Sigmoid colon (tissue), 7 donors: ENCODE data around the gene GSAP. TPM values are rescaled to one million over a fixed set of nuclear protein-coding genes. Genes with fewer than 3 reads are reported as not detected.
A peak's percentile ranks its signal among the peaks of the same experiment; 100 is the strongest.

Experiments
- DNase-seq: peaks from one replicate; pipeline ENCODE4 v3.0.0-alpha.2; 2019
- H3K27ac ChIP-seq, 4 donors: fragments of 200-600 bp; sonication (generic); one replicate each; pipeline ENCODE4 v1.5.1; 2016 to 2019; ENCODE audit warnings: mild to moderate bottlenecking in 1 of 4
- H3K27me3 ChIP-seq, 3 donors: fragments of 200-600 bp; sonication (generic); one replicate each; pipeline ENCODE4 v1.5.1; 2019; ENCODE audit warnings: mild to moderate bottlenecking in 1 of 3
- H3K36me3 ChIP-seq, 4 donors: fragments of 200-600 bp; sonication (generic); one replicate each; pipeline ENCODE4 v1.5.1; 2016 to 2019
- H3K4me1 ChIP-seq, 4 donors: fragments of 200-600 bp; sonication (generic); one replicate each; pipeline ENCODE4 v1.5.1; 2017 to 2019
- H3K4me3 ChIP-seq, 4 donors: fragments of 200-600 bp; sonication (generic); one replicate each; pipeline ENCODE4 v1.5.1; 2017 to 2019; ENCODE audit warnings: mild to moderate bottlenecking in 2 of 4, moderate library complexity in 1 of 4
- H3K9me3 ChIP-seq, 4 donors: fragments of 200-600 bp in 3 of 4; sonication (generic) in 3 of 4; one replicate each; pipeline versions ENCODE4 v1.5.1 to v1.6.1; 2013 to 2019
- CTCF ChIP-seq, 4 experiments: fragments of 450-650 bp in 3 of 4; fragments of 200-600 bp in 1 of 4; IDR thresholded peaks; one replicate each; pipeline ENCODE4 v1.5.1; 2016 to 2019; ENCODE audit warnings: antibody characterized with exemption in 4 of 4, mild to moderate bottlenecking in 3 of 4, moderate library complexity in 2 of 4
- EP300 ChIP-seq, 4 donors: sonication (generic); formaldehyde crosslinking; IDR thresholded peaks; one replicate each; pipeline ENCODE4 v1.6.1; 2017; ENCODE audit warnings: antibody characterized with exemption in 4 of 4
- POLR2A ChIP-seq, 2 donors: fragments of 450-650 bp; IDR thresholded peaks; one replicate each; pipeline ENCODE4 v1.6.1; 2016; ENCODE audit warnings: antibody characterized with exemption in 2 of 2, mild to moderate bottlenecking in 2 of 2, moderate library complexity in 2 of 2
- POLR2AphosphoS5 ChIP-seq, 4 donors: sonication (generic); formaldehyde crosslinking; IDR thresholded peaks; one replicate each; pipeline ENCODE4 v1.6.1; 2017; ENCODE audit warnings: antibody characterized with exemption in 4 of 4
- WGBS, 2 donors: extraction: QIAGEN DNeasy Blood & Tissue Kit; methylation state at CpG; one replicate each; pipeline ENCODE4 v1.1.7; 2013; 5-methylcytosine and 5-hydroxymethylcytosine counted together
- intact Hi-C: fragments of 100-400 bp; cut with DNase I; formaldehyde crosslinking; loops from one replicate; pipeline ENCODE4 v1.15.1; 2023
- polyA plus RNA-seq, 3 donors: library from polyadenylated mRNA; stranded (reverse); fragments of 200-250 nt; gene quantifications; one replicate each; pipeline ENCODE4 v1.2.3, GENCODE V29; 2013
- total RNA-seq, 4 donors: library from RNA; depleted of rRNA; stranded (reverse); fragments of >200 nt; gene quantifications; one replicate each; pipeline ENCODE4 v1.1.0, GENCODE V29; 2016
- donor health status: healthy with polysubstance abuse.
- donor health status: Bipolar disorder and iron deficiency.
- donor health status: healthy.

The GSAP gene
- total and polyA plus RNA-seq, 7 donors, result 3.6 to 30.2 (median 15.1) TPM

DNA sequence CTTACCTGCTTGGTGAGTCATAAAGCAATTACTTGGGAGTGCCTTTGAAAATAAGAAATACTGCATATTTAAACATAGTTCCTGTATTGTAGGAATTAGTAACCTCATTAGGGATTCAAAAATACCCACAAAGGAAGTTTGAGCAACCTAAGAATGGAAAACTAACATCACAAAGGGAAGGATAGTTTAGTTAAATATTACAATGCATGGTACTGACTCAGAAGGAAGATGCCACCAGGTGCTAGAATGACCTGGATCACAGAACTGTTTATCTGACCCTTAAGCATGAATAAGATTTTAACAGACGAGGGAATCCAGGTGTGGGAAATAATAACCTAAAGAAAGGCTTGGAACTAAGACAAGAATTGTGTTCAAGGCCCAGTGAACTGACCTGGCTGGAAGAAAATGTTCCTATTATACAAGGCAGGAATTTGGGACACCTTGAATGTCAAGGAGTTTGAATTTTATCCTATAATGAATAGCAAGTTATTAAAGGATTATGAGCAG, 106.4 kb downstream of the GSAP start:
- H3K4me3 ChIP-seq, result no peak overlapping the region
- no peaks in the 10 kb centered on the region for H3K9me3 ChIP-seq
- no peak for DNase-seq
- intact Hi-C loops, result no loop called here
- no peaks in the 10 kb centered on the region for H3K27me3 ChIP-seq
- peaks cover 0 to 61% (median 42%) of the 10 kb centered on the region in 4 donors for H3K4me1 ChIP-seq
- H3K36me3 ChIP-seq, result no peaks in the 10 kb centered on the region
- WGBS, 2 donors, result 41 to 75% methylated on average over 1 of the region's 1 CpG
- H3K27ac ChIP-seq, result peak overlapping the region in 3 of 4 donors; percentile 9 to 42 (median 29)
- TF ChIP-seq EP300 (IDR thresholded peaks at IDR 0.05), result no peak
- no peak for TF ChIP-seq CTCF (IDR thresholded peaks at IDR 0.05)
- no peak for TF ChIP-seq POLR2AphosphoS5 (IDR thresholded peaks at IDR 0.05)
- no peak for TF ChIP-seq POLR2A (IDR thresholded peaks at IDR 0.05)

GRCh38 chr7:77308792-77309191, 107.4 kb downstream of the GSAP start:
- Histone ChIP-seq H3K9me3 (no peaks in the 10 kb centered on the region), H3K4me1 (peaks cover 0 to 52% (median 33%) of the 10 kb centered on the region in 4 donors), H3K4me3 (no peak overlapping the region), H3K27me3 (no peaks in the 10 kb centered on the region), H3K36me3 (no peaks in the 10 kb centered on the region), H3K27ac (peak overlapping the region in 3 of 4 donors; percentile 9 to 42 (median 29))
- DNase-seq, result no peak
- WGBS, 2 donors, result 80 to 91% methylated on average over 4 of the region's 4 CpGs
- TF ChIP-seq EP300 (IDR thresholded peaks at IDR 0.05), result no peak
- no peak for TF ChIP-seq POLR2AphosphoS5 (IDR thresholded peaks at IDR 0.05)
- no peak for TF ChIP-seq CTCF (IDR thresholded peaks at IDR 0.05)
- TF ChIP-seq POLR2A (IDR thresholded peaks at IDR 0.05), result no peak
- intact Hi-C loops, result no loop called here

DNA sequence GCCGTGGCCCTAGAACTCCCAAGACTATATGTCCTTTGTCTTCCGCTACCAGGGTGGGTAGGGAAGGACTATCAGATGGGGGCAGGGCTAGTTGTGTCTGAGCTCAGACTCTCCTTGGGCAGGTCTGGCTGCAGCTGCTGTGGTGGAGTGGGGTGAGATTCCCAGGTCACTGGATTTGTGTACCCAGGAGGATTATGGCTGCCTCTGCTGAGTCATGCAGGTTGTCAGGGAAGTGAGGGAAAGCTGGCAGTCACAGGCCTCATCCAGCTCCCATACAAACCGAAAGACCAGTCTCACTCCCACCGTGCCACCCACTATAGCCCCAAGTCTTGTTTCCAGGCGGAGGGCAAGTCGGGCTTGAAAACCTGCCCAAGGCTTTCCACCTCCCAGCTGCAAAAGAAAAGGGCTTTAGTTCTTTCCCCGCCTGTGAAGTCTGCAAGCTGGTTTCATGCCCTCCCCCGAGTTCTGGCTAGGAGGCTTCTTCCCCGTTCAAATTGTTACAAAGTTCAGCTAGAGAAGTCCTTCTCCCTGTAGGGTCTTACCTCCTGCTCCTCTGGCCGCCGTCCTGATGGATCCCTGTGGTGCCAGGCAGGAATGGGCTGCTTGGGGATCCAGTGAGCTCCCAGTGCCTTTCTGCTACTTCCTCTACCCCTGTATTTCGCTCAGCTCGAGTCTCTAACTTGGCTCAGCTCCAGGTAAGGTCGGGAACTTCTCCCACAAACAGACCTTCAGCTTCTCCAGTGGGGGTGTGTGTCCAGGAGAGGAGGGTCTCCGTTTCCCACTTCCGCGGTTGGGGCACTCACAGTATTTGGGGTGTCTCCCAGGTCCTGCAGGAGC, 109.7 kb downstream of the GSAP start:
- Histone ChIP-seq H3K36me3 (no peaks in the 10 kb centered on the region), H3K27me3 (no peaks in the 10 kb centered on the region), H3K9me3 (no peaks in the 10 kb centered on the region), H3K27ac (no peak overlapping the region), H3K4me1 (peaks cover 0 to 29% (median 14%) of the 10 kb centered on the region in 4 donors), H3K4me3 (no peak overlapping the region)
- 80 to 83% methylated on average over 17 of the region's 17 CpGs for WGBS, 2 donors
- DNase-seq, result no peak
- intact Hi-C loops, result no loop called here
- TF ChIP-seq EP300 (IDR thresholded peaks at IDR 0.05), result no peak
- no peak for TF ChIP-seq CTCF (IDR thresholded peaks at IDR 0.05)
- no peak for TF ChIP-seq POLR2A (IDR thresholded peaks at IDR 0.05)
- TF ChIP-seq POLR2AphosphoS5 (IDR thresholded peaks at IDR 0.05), result no peak

DNA sequence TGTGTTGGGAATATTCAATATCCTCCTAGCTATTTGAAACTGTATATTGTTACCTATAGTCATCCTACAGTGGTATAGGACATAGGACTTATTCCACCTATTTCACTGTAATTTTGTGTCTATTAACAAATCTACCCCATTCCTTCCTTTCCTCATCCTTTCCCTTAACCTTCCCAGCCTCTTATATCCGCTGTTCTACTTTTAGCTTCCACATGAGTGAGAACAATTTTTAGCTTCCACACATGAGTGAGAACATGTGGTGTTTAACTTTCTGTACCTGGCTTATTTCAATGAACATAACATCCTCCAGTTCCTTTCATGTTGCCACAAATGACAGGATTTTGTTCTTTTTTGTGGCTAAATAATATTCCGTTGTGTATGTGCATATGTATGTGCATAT, 120.6 kb downstream of the GSAP start:
- no peaks in the 10 kb centered on the region for H3K9me3 ChIP-seq
- H3K4me3 ChIP-seq, result no peak overlapping the region
- intact Hi-C loops, result no loop called here
- DNase-seq, result no peak
- H3K27me3 ChIP-seq, result no peaks in the 10 kb centered on the region
- TF ChIP-seq POLR2A (IDR thresholded peaks at IDR 0.05) (no peak), POLR2AphosphoS5 (IDR thresholded peaks at IDR 0.05) (no peak), CTCF (IDR thresholded peaks at IDR 0.05) (no peak), EP300 (IDR thresholded peaks at IDR 0.05) (no peak)
- H3K27ac ChIP-seq, result no peak overlapping the region
- peaks cover 0 to 7% (median 4%) of the 10 kb centered on the region in 4 donors for H3K36me3 ChIP-seq
- WGBS, 2 donors, result 86 to 96% methylated on average over 2 of the region's 2 CpGs
- peaks cover 0 to 14% (median 9%) of the 10 kb centered on the region in 4 donors for H3K4me1 ChIP-seq
